ENCODE data around the gene IFT27.

Gene IFT27

GRCh38 chr22:36796552-36797175, 20.7 kb upstream of the IFT27 start:
- no peak for DNase-seq

- no peak for DNase-seq
Measured at GRCh38 chr22:36795633-36796032, 19.7 kb upstream of the IFT27 start.

- peak; percentile 0 for DNase-seq
Measured at GRCh38 chr22:36790648-36791047, 14.7 kb upstream of the IFT27 start.

- DNase-seq = no peak
Measured at GRCh38 chr22:36787204-36787988, 11.5 kb upstream of the IFT27 start.

GRCh38 chr22:36783743-36784142, 7.8 kb upstream of the IFT27 start:
- no peak for DNase-seq

- DNase-seq = peak; percentile 80
Measured at GRCh38 chr22:36781656-36782627, 6.0 kb upstream of the IFT27 start.

GRCh38 chr22:36778020-36778419, 2.1 kb upstream of the IFT27 start:
- DNase-seq = no peak

- DNase-seq = no peak
Measured at GRCh38 chr22:36776722-36777121, 803 bp upstream of the IFT27 start.

- peak; percentile 9 for DNase-seq
Measured at GRCh38 chr22:36775586-36775963, 344 bp downstream of the IFT27 start.

- no peak for DNase-seq
Measured at GRCh38 chr22:36773935-36774334, 2.0 kb downstream of the IFT27 start.

- DNase-seq = no peak
Measured at GRCh38 chr22:36772451-36772850, 3.5 kb downstream of the IFT27 start.

- no peak for DNase-seq
Measured at GRCh38 chr22:36771356-36772063, 4.4 kb downstream of the IFT27 start.

- no peak for DNase-seq
Measured at GRCh38 chr22:36770513-36771231, 5.2 kb downstream of the IFT27 start.

- no peak for DNase-seq
Measured at GRCh38 chr22:36769541-36770512, 6.1 kb downstream of the IFT27 start.

GRCh38 chr22:36768616-36769015, 7.3 kb downstream of the IFT27 start:
- DNase-seq = no peak

- DNase-seq = no peak
Measured at GRCh38 chr22:36768141-36768540, 7.8 kb downstream of the IFT27 start.

GRCh38 chr22:36767035-36767775, 8.7 kb downstream of the IFT27 start:
- DNase-seq = no peak

- no peak for DNase-seq
Measured at GRCh38 chr22:36765943-36766450, 9.9 kb downstream of the IFT27 start.

GRCh38 chr22:36765131-36765942, 10.6 kb downstream of the IFT27 start:
- DNase-seq = no peak

All from stimulated activated naive CD4-positive, alpha-beta T cell treated with Interleukin-2 at 50 U/mL for 16 hours (primary cell).